Inferior parietal cortex (tissue), 1 donor: ENCODE results near the gene SLC12A2.
A peak's percentile ranks its signal among the peaks of the same experiment; 100 is the strongest.

ENCODE experiments used
- DNase-seq: peaks from one replicate; pipeline ENCODE4 v3.0.0-alpha.2; 2016; ENCODE audit errors: extremely low spot score

Gene SLC12A2

GRCh38 chr5:128097224-128097623, 13.7 kb downstream of the SLC12A2 start:
- no peak for DNase-seq

- no peak for DNase-seq
Measured at GRCh38 chr5:128097781-128098180, 14.2 kb downstream of the SLC12A2 start.

DNA sequence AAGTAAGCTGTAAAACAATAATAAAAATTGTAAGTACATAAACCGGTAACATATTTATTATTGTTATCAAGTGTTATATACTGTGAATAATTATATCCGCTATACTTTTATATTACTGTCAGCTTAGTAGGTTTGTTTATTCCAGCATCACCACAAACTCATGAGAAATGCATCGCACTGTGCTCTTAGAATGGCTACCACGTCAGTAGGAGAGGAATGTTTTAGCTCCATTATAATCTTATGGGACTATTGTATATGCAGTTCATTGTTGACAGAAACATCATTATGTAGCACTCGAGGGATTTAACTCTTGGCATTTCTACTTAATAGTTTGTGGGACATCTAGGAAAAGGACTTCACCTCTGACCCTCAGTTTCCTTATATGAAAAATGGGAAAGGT, 16.4 kb downstream of the SLC12A2 start:
- DNase-seq, result no peak

DNA sequence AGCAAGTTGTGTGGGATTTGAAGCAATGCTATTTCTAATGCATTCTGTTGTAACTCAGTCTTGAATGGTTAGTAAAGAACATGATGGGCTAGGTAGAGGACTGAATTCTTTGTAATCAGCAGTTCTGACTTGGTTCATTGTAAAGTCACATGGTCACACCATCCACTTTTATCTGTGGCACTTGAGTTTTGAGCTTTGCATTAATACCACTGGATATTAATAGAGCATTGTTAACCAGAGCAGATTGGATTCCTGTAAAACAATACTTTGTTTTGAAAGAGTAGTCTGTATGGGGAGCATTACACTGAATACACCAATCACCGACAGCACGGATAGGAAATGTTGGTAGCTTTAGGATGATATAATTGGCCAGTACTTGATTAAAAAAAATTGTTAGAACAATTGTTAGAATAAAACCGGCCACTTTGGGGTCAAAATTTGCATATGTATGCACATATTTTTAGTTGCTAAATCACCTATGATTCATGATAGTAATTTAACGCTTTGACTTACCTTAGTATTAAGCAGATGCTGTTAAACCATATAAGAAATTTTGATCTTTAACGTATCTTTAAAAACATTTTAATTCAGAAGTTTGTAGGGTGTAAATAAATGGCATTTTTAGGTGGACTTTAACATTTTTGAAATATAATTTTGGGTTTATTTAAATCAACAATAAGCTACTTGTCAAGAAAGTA, 17.4 kb downstream of the SLC12A2 start:
- no peak for DNase-seq

DNA sequence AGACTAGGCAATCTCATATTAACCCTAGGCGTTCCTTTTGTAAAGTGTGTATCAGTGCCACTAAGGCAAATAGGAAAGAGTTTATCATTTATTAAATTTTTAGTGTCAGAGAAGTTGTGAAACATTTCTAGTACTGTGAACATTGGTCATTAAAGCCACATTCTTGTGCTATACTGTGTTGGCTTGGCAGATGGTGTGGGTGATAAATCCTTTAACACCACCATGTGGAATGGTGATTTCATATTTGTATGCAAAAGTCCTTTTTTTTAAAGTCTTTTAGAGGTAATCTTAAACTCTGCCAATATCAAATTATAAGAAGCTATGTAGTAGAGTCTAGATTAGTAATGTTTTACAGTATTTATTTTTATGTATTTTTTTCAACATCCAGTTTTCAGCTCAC, 18.1 kb downstream of the SLC12A2 start:
- DNase-seq, result no peak

- DNase-seq, result no peak
Measured at GRCh38 chr5:128105203-128105602, 21.6 kb downstream of the SLC12A2 start.

DNA sequence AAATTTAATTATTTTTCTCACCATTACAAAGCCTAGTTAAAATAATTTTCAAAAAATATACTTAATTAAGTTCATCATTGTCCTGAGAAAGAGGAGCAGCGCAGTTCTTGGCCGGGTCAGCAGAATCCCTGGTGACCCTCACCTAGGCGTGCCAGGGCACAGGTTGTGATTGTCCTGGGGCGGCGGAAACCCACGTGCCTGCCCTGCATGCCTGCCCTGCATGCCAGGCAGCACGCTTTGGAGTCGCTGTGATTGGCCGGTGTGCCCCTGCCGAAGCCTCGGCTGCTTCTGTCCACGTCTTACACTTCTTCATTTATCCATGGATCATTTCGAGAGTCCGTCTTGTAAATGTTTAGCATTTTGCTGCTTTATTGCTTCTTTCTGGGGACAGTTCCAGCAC, 25.6 kb downstream of the SLC12A2 start:
- DNase-seq, result no peak

DNA sequence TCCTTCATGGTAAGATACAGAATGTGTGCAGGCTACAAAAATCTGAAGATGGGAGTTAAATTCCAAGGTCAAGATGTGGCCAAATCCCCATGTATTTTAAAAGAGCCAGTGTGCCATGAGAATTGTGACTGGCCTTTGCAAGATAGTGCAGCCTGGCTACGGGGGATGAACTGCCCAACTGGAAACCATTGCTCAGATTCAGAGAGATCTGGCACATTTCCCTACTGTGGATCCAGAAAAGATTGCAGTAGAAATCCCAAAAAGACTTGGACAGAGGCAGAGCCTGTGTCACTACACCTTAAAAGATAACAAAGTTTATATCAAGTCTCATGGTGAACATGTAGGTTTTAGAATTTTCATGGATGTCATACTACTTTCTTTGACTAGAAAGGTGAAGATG, 26.2 kb downstream of the SLC12A2 start:
- DNase-seq, result no peak

DNA sequence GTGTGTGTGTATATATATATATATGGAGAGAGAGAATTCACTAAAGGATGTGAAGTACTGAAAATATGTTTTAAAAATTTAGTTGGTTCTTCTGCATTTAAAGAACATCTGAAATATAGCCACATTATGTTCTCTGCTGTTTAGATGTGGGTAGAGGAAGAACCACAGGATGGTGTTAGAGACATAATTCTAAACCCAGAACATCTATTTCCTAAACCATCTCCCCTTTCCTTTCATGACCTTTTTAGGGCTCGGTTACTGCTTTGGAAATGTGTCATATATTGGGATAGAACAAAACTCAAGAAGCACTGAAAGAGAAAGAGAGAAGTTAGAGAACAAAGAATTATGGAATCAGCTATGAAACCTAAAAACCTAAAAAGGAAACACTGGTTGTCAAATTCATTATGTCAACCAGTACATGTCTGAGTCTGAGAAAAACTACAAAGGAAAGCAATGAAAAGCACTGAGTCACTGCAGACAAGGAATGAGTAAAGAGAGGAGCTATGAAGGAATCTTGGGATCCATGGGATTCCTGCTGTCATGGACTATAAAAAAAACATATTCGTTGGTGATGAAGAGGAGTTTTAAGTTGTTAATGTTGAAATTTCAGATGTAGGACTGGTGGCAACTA, 28.4 kb downstream of the SLC12A2 start:
- no peak for DNase-seq

- DNase-seq, result no peak
Measured at GRCh38 chr5:128116445-128116844, 32.9 kb downstream of the SLC12A2 start.

DNA sequence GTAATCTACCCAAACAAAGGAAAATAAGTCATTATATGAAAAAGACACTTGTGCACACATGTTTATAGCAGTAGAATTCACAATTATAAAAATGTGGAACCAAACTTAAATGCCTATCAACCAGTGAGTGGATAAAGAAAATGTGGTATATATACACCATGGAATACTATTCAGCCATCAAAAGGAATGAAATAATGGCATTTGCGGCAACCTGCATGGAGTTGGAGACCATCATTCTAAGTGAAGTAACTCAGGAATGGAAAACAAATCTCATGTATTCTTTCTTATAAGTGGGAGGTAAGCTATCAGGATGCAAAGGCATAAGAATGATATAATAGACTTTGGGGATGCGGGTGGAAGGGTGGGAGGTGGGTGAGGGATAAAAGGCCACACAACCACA, 34.6 kb downstream of the SLC12A2 start:
- no peak for DNase-seq

DNA sequence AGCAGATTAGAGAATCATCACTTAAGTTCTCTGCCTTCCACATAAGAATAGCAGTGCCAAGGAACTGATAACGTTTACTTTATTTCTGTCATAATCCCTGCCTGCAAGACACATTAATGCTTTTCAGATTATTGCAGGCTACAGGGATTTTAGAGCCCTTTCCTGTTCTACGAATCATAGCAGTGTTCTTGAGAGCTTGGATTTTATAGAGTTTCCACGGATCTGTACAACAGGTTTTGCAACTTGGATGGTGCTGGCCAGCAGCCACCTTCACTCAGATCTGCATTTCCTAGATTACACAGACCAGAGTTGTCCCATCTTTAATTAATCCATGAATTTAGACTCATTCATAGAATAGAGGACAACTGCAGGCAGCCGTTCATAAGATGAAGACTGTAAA, 38.1 kb downstream of the SLC12A2 start:
- no peak for DNase-seq

DNA sequence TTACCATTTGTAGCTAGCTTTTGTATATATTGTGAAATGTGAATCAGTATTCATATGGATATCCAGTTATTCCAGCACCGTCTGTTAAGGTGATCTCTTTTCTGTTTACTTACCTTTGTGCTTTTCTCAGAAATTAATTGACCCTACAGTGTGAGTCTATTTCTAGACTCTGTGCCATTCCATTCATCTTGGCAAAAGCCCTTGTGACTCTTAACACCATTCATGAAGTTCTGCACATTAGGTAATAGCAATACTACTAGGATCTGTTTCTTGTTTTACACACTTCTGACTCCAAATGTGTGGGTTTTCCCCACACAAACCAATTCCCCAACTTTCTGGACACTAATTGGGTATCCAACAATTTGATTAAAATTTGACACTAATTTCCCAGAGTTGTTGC, 40.4 kb downstream of the SLC12A2 start:
- no peak for DNase-seq

- no peak for DNase-seq
Measured at GRCh38 chr5:128126241-128126640, 42.7 kb downstream of the SLC12A2 start.

- DNase-seq, result no peak
Measured at GRCh38 chr5:128132499-128132898, 48.9 kb downstream of the SLC12A2 start.

DNA sequence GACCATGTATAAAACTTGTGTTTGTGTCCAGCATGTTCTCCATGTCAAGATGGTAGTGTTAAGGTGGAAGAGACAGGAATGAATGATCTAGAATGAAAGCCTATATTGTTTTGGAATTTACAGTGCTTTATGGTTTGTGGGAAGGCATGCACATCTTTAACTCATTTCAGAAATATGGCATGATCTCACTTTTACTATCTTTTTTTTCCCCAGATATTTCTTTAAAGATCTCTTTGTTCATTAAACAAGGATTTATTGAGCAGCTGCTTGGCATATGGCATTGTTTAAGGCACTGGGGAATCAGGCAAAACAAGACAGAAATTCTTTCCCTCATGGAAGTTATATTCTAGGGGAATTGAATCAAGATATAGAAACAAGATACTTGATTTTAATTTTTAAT, 51.7 kb downstream of the SLC12A2 start:
- no peak for DNase-seq

DNA sequence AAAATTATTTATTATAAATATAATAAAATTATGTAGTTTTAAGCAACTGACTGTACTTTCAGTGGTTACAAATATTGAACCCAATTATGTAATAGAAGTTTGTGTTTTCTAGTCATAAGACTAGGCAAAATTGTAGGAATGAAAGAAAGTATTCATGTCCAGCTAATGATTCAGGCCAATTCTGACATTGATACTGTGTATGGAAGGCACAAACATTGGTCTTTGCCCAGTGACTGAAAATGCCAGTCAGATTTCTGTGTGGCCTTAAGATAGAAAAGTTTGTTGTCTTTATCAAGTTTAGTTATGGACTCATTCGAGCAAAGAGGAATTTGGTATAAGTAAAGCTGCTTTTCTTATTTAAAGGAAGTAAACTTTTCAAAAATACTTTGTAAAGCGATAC, 60.3 kb downstream of the SLC12A2 start:
- peak; percentile 50 for DNase-seq

DNA sequence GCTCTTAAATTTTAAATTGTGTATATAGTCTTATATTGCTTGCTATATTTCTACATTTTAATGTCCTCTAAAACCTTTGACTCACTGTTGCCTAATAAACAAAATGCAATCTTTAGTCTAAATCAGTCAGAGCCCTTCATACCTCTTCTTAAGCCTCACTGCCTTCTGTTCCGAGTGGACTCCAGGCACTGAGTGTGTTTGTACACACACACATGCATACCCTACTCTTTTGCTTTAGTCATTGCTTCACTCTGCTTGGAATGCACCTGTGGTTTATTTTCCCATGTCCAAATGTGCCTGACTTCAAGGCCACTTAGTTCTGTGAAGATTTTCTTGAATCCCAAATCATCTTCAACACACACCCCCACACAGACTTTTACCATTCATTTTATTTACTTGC, 60.9 kb downstream of the SLC12A2 start:
- no peak for DNase-seq

GRCh38 chr5:128146671-128147070, 63.1 kb downstream of the SLC12A2 start:
- no peak for DNase-seq

- DNase-seq, result no peak
Measured at GRCh38 chr5:128154943-128155342, 71.4 kb downstream of the SLC12A2 start.

DNA sequence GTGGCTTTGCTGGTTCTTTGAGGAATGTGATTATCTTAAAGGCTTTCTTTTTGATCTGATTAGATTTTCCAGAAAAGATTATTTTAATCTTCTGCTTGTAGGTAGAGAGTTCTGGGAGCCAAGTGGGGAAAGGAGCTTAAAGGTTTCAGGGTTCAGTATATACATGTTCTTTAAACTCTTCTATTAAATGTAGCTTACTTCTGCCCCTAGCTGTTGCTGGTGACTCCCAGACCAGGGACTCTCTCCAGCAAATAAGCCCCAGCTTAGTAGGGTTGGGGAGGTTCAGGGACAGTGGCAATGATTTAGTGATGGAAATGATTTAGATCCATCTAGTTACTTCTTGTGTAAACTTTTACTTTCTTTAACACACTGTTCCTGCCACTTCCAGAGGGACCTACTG, 72.2 kb downstream of the SLC12A2 start:
- DNase-seq, result no peak

GRCh38 chr5:128156521-128156920, 73.0 kb downstream of the SLC12A2 start:
- no peak for DNase-seq

GRCh38 chr5:128158342-128158741, 74.8 kb downstream of the SLC12A2 start:
- DNase-seq, result no peak

- no peak for DNase-seq
Measured at GRCh38 chr5:128163991-128164390, 80.4 kb downstream of the SLC12A2 start.
